ENCODE data around the gene SAMD14. TPM values are rescaled to one million over a fixed set of nuclear protein-coding genes. Genes with fewer than 3 reads are reported as not detected.

SAMD14 gene
- total RNA-seq, 3 donors from 2014 or later, result 0.52 to 2.6 (median 1.2) TPM

DNA sequence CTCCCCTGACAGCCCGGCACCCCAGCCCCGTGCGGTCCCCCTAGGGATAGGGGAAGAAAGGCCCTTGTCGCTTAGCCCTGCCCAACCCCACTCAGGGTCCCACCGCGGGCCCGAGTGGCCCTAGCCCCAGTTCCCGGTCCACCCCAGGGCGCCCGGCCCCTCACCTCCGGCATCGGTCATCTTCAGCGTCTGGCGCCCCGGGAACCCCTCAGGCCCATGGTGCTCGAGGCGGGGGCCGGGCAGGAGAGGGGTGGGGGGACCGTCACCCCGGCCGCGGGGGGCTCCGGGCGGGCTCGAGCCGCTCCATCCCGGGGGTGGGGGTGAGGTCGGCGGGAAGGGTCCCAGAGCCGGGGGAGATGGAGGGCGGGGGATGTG is 620 bp downstream of the SAMD14 start:
- Histone ChIP-seq H3K36me3 (ENCODE audit: low read depth) (no peaks in the 10 kb centered on the region), H3K4me1 (ENCODE audit: low read depth) (peaks cover 18% of the 10 kb centered on the region), H3K4me3 (no peak overlapping the region), H3K9me3 (no peaks in the 10 kb centered on the region)
- TF ChIP-seq, protein P1, sequence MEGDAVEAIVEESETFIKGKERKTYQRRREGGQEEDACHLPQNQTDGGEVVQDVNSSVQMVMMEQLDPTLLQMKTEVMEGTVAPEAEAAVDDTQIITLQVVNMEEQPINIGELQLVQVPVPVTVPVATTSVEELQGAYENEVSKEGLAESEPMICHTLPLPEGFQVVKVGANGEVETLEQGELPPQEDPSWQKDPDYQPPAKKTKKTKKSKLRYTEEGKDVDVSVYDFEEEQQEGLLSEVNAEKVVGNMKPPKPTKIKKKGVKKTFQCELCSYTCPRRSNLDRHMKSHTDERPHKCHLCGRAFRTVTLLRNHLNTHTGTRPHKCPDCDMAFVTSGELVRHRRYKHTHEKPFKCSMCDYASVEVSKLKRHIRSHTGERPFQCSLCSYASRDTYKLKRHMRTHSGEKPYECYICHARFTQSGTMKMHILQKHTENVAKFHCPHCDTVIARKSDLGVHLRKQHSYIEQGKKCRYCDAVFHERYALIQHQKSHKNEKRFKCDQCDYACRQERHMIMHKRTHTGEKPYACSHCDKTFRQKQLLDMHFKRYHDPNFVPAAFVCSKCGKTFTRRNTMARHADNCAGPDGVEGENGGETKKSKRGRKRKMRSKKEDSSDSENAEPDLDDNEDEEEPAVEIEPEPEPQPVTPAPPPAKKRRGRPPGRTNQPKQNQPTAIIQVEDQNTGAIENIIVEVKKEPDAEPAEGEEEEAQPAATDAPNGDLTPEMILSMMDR (IDR thresholded peaks at IDR 0.05), result no peak
- DNase-seq (no peak), ATAC-seq (no peak)
- intact Hi-C loops (cut with DNase I, micrococcal nuclease), result no loop called here

DNA sequence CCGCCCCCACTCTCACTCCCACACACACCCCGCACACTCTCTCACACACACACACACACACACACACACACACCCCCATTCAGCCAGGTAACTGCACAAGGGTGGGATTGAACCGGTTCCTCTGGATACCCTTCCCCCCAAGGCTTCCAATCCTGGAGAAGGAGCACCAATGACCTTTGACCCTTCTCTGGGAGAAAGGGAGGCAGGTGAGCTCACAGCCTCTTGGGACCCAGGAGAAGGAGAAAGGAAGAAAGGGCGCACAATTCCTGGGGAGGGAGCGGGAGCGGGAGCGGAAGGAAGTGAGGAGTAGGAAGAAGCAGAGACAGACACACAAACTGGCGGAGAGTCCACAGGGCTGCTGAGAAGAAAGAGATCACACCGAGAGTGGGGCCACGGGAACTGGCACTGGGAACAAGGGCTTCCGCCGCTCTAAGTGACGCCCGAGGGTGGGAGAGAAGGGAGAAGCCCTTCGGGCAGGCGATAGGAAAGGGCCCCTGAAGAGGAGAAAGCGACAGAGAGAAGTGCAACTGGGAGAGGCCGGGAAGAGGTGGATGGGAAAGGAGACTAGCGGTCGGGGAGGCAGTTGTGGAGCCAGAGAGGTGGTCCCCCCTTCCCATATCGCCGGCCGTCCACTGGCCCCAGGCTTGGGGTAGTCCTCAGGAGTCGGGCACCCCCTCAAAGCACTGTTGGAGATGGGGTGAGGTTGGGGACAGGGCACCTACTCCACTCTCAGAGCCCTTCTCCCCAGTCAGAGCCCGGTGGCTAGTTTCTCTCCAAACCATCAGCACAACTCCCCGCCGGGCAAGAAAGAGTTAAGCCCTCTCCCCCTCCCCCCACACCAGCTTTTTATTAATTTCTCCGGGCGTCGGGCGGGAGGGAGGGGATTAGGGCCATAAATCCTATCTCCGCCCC is 1.3 kb downstream of the SAMD14 start:
- ATAC-seq, result peak; percentile 47
- peaks cover 18% of the 10 kb centered on the region for H3K4me1 ChIP-seq (ENCODE audit: low read depth)
- H3K9me3 ChIP-seq, result no peaks in the 10 kb centered on the region
- DNase-seq, result no peak
- TF ChIP-seq, protein P1 (IDR thresholded peaks at IDR 0.05), result no peak
- no peaks in the 10 kb centered on the region for H3K36me3 ChIP-seq (ENCODE audit: low read depth)
- intact Hi-C loops (cut with DNase I, micrococcal nuclease), result no loop called here
- no peak overlapping the region for H3K4me3 ChIP-seq

DNA sequence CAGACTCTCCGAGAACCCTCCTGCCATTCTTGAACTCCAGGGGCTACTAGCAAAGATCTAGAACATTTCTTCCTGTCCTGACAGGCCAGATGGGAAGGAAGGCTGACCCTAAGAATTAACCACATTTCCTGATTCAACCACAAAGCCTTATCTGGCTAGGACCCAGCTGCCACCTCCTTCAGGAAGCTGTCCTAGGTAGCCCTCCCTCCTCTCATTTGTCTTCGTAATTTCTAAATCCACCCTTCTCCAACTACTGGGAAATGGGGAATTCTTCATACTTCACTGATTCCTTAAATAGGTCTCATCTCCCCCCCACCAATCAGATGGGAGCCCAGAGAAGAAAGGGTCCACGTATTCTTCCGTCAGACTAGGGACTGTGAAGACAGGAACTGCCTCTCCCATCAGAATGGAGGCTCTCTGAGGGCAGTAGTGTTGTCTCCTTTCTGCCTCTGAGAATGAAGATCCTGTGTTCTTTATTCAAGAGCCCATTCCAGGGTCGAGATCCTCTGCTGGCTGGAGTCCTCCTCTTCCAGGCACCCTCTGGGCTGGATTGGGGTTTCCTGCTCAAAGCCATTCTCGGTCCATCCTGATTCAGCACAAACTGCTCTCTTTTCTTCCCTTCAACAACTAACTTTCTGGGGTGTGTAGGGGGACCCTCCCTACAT is 2.1 kb downstream of the SAMD14 start:
- ATAC-seq (no peak), DNase-seq (no peak)
- TF ChIP-seq, protein P1 (IDR thresholded peaks at IDR 0.05), result no peak

DNA sequence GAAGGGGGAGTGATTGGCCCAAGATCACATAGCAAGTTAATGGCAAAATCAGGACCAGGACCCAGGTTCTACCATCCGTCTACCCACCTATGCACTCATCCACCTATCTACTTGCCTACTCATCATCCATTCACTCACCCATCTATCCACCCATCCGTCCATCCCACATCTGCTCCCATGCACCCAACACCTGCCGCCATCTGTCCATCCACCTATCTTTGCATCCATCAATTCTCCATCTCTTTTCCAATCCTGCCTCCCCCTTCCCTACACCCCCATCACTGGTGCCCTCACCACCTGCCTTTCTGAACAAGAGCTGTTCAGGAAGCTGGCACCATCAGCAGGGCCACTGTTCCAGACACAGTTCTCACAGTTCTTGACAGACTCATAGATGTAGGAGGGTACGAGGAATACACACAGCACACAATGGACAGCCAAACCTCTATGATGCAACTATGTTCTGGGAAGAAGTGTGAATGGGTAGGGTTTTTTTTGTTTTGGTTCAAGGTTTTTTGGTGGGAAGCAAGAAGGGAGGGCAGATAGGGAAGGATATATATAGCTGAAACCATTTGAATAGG is 4.5 kb downstream of the SAMD14 start:
- Histone ChIP-seq H3K36me3 (ENCODE audit: low read depth) (no peaks in the 10 kb centered on the region), H3K4me3 (no peak overlapping the region), H3K9me3 (no peaks in the 10 kb centered on the region), H3K4me1 (ENCODE audit: low read depth) (peaks cover 18% of the 10 kb centered on the region)
- intact Hi-C loops (cut with DNase I, micrococcal nuclease), result no loop called here
- no peak for ATAC-seq
- TF ChIP-seq, protein P1 (IDR thresholded peaks at IDR 0.05), result no peak
- no peak for DNase-seq

More for the DNA sequence above, 2.1 kb downstream of the SAMD14 start:
- Histone ChIP-seq H3K36me3 (ENCODE audit: low read depth) (no peaks in the 10 kb centered on the region), H3K4me3 (no peak overlapping the region), H3K4me1 (ENCODE audit: low read depth) (peaks cover 18% of the 10 kb centered on the region), H3K9me3 (no peaks in the 10 kb centered on the region)
- intact Hi-C loops (cut with DNase I, micrococcal nuclease), result no loop called here

DNA sequence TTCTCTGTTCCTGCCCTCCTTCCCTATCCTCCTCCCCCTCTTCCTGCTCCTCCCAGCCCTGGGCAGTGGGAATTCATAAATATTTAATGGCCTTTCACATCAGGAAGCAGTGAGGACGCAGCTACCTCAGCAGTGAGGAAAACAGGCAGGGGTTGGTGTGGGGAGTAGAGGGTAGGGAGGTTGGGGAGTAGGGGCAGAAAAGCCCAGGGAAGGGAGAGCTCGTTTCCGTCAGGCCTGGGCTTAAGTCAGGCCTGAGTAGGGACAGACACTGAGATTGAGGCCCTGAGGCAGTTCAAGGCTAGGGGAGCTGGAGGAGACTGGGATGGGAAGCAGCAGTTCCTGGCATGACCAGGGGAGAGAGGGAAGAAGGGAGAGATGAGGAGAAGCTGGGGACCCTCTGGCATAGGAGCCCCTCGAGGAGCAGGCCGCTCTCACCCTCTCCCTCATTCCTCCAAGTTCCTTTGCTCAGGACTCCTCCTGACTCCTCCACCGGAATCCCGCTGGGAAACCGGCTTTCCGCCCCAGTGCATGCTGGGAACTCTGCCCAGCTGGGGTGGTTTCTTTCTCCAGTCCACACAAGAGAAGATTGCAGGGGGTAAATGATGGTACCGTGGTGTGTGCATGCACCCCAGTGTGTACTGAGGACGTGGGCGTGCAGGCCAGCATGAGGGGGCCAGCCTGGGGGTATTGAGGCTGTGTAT is 6.2 kb downstream of the SAMD14 start:
- peaks cover 4% of the 10 kb centered on the region for H3K4me1 ChIP-seq (ENCODE audit: low read depth)
- intact Hi-C loops (cut with DNase I, micrococcal nuclease), result no loop called here
- TF ChIP-seq, protein P1 (IDR thresholded peaks at IDR 0.05), result no peak
- peak in 1 of 3 donors; percentile 60 for DNase-seq
- H3K9me3 ChIP-seq, result no peaks in the 10 kb centered on the region
- ATAC-seq, result peak; percentile 36
- H3K36me3 ChIP-seq (ENCODE audit: low read depth), result no peaks in the 10 kb centered on the region
- no peak overlapping the region for H3K4me3 ChIP-seq
